Measurements from ENCODE around the gene DAAM2.

The DAAM2 gene

GRCh38 chr6:39930540-39930939 lies 138.4 kb downstream of the DAAM2 start:
- no peak for DNase-seq (ENCODE audit: low read depth)

- no peak for DNase-seq (ENCODE audit: low read depth)
Measured at GRCh38 chr6:39931607-39932006, 139.4 kb downstream of the DAAM2 start.

- no peak for DNase-seq (ENCODE audit: low read depth)
Measured at GRCh38 chr6:39932386-39932910, 140.3 kb downstream of the DAAM2 start.

GRCh38 chr6:39933669-39934130 lies 141.5 kb downstream of the DAAM2 start:
- DNase-seq (ENCODE audit: low read depth) = no peak

GRCh38 chr6:39934131-39934757 lies 142.1 kb downstream of the DAAM2 start, which contains the start of gene MOCS1:
Gene MOCS1, minus strand, starts transcription at chr6:39934462. Its CDS starts 45 bp downstream, at chr6:39934417.
- DNase-seq (ENCODE audit: low read depth) = peak; percentile 50

GRCh38 chr6:39935241-39935640 lies 143.1 kb downstream of the DAAM2 start:
- no peak for DNase-seq (ENCODE audit: low read depth)

- DNase-seq (ENCODE audit: low read depth) = no peak
Measured at GRCh38 chr6:39936857-39937256, 144.7 kb downstream of the DAAM2 start.

GRCh38 chr6:39937686-39938333 lies 145.6 kb downstream of the DAAM2 start:
- DNase-seq (ENCODE audit: low read depth) = no peak

GRCh38 chr6:39938773-39939654 lies 146.8 kb downstream of the DAAM2 start:
- DNase-seq (ENCODE audit: low read depth) = no peak

GRCh38 chr6:39941138-39941537 lies 149.0 kb downstream of the DAAM2 start:
- DNase-seq (ENCODE audit: low read depth) = no peak

- DNase-seq (ENCODE audit: low read depth) = no peak
Measured at GRCh38 chr6:39941820-39942219, 149.6 kb downstream of the DAAM2 start.

GRCh38 chr6:39942903-39943580 lies 150.9 kb downstream of the DAAM2 start:
- no peak for DNase-seq (ENCODE audit: low read depth)

GRCh38 chr6:39945626-39946025 lies 153.4 kb downstream of the DAAM2 start:
- DNase-seq (ENCODE audit: low read depth) = no peak

GRCh38 chr6:39947611-39948068 lies 155.5 kb downstream of the DAAM2 start:
- DNase-seq (ENCODE audit: low read depth) = no peak

- no peak for DNase-seq (ENCODE audit: low read depth)
Measured at GRCh38 chr6:39948199-39948791, 156.1 kb downstream of the DAAM2 start.

- no peak for DNase-seq (ENCODE audit: low read depth)
Measured at GRCh38 chr6:39950125-39950720, 158.0 kb downstream of the DAAM2 start.

GRCh38 chr6:39951191-39951590 lies 159.0 kb downstream of the DAAM2 start:
- DNase-seq (ENCODE audit: low read depth) = no peak

- DNase-seq (ENCODE audit: low read depth) = no peak
Measured at GRCh38 chr6:39951716-39952115, 159.5 kb downstream of the DAAM2 start.

- no peak for DNase-seq (ENCODE audit: low read depth)
Measured at GRCh38 chr6:39952167-39952566, 160.0 kb downstream of the DAAM2 start.

- DNase-seq (ENCODE audit: low read depth) = no peak
Measured at GRCh38 chr6:39953076-39953618, 161.0 kb downstream of the DAAM2 start.
